Coronary artery (tissue), 2 donors: Measurements from ENCODE around the gene CBR4.
"Not testable (repeated sequence)": the region's sequence is repeated elsewhere in the genome, so short reads cannot be mapped to it uniquely, and the experiment has no call there.

Experiments
- DNase-seq: peaks from one replicate; pipeline ENCODE4 v3.0.0-alpha.2; 2017; ENCODE audit warnings: low spot score
- H3K27ac ChIP-seq, 2 donors: fragments of 200-600 bp; sonication (generic); one replicate each; pipeline ENCODE4 v1.5.1; 2016 to 2019
- H3K4me3 ChIP-seq: fragments of 200-600 bp; sonication (generic); 2 replicates; pipeline ENCODE4 v1.5.1; 2016; ENCODE audit warnings: mild to moderate bottlenecking, moderate library complexity
- TF ChIP-seq, protein P1 (sequence below): fragments of 200-600 bp; sonication (generic); IDR thresholded peaks from one replicate; pipeline ENCODE4 v1.5.1; 2019; ENCODE audit warnings: antibody characterized with exemption

The CBR4 gene

DNA sequence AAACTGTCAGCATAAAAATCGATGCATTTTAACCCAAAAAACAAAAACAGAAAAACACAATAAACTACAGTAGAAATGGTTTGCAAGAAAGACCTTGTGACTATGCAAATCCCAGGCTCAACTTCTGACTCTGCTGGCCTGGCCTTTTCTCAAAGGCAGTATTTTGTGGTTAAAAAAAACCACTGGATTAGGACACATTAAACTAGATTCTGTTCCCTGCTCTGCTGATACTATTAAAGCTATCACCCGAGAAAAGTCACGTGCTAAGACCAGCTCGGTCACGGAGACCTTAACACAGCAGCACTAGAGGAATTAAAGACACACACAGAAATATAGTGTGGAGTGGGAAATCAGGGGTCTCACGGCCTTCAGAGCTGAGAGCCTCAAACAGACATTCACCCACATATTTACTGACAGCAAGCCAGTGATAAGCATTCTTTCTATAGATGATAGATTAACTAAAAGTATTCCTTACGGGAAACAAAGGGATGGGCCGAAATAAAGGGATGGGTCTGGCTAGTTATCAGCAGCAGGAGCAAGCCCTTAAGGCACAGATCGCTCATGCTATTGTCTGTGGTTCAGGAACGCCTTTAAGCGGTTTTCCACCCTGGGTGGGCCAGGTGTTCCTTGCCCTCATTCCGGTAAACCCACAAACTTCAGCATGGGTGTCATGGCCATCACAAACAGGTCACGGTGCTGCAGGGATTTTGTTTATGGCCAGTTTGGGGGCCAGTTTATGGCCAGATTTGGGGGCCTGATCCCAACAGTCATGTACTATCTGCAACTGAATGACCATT, 16.1 kb downstream of the CBR4 start:
- DNase-seq, result no peak
- Histone ChIP-seq H3K27ac (no peak overlapping the region), H3K4me3 (no peak overlapping the region)
- TF ChIP-seq, protein P1, sequence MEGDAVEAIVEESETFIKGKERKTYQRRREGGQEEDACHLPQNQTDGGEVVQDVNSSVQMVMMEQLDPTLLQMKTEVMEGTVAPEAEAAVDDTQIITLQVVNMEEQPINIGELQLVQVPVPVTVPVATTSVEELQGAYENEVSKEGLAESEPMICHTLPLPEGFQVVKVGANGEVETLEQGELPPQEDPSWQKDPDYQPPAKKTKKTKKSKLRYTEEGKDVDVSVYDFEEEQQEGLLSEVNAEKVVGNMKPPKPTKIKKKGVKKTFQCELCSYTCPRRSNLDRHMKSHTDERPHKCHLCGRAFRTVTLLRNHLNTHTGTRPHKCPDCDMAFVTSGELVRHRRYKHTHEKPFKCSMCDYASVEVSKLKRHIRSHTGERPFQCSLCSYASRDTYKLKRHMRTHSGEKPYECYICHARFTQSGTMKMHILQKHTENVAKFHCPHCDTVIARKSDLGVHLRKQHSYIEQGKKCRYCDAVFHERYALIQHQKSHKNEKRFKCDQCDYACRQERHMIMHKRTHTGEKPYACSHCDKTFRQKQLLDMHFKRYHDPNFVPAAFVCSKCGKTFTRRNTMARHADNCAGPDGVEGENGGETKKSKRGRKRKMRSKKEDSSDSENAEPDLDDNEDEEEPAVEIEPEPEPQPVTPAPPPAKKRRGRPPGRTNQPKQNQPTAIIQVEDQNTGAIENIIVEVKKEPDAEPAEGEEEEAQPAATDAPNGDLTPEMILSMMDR, result no peak

DNA sequence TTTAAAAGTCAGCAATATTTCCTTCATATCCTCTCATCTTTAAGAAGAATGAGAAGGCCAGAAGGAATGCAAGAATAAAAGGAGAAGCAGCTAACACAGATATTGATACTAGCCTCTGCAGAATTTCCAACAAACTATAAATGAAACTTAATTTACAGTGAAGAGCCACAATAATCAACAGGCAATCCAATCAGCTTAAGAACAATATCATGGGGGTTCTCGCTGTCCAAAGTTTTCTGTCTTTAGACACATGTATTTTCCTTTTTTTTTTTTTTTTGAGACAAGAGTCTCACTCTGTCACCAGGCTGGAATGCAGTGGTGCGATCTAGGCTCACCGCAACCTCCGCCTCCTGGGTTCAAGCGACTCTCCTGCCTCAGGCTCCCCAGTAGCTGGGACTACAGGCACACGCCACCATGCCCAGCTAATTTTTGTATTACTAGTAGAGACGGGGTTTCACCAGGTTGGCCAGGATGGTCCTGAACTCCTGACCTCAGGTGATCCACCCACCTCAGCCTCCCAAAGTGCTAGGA, 17.0 kb downstream of the CBR4 start:
- not testable (repeated sequence) for H3K4me3 ChIP-seq, H3K27ac ChIP-seq, DNase-seq

DNA sequence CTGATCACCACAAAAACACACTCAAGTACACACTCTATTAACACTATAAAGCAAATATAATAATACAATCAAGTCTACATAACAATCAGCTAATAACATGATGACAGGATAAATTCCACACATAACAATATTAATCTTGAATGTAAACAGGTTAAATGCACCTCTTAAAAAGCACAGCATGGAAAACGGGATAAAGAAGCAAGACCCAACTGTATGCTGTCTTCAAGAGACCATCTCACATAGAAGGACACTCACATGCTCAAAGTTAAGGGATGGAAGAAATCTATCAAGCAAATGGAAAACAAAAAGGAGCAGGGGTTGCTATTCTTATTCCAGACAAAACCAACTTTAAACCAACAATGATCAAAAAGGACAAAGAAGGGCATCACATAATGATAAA, 28.1 kb downstream of the CBR4 start:
- TF ChIP-seq, protein P1, result no peak
- no peak for DNase-seq
- H3K4me3 ChIP-seq, result no peak overlapping the region
- H3K27ac ChIP-seq, result no peak overlapping the region

DNA sequence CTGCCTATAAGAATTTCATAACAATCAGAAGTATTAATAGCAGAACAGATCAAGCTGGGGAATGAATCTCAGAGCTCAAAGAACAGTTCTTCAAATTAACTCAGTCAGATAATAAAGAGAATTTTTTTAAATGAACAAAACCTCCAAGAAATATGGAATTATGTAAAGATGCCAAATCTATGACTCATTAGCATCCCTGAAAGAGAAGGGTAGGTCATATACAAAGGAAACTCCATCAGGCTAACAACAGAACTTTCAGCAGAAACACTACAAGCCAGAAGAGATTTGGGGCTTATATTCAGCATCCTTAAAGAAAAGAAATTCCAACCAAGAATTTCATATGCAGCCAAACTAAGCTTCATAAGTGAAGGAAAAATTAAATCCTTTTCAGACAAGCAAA, 28.6 kb downstream of the CBR4 start:
- TF ChIP-seq, protein P1, result no peak
- Histone ChIP-seq H3K4me3 (no peak overlapping the region), H3K27ac (no peak overlapping the region)
- no peak for DNase-seq

DNA sequence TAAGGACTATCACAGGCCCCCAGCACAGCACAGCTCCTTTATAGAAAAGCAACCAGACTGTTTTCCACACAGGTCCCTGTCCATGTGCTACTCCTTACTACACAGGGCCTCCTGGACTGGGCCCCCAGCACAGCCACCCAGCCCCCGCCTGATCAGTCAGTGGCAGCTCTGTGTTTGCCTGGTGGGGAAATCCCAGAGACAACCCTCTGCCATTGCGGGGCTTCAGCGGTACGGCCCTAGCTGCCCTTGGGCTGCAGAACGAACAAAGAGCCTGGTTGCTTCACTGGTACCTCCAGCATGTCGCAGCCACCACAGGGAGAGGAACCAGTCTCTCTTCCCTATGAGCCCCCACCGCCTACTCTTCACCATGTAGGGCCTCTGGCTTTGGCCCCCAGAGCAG, 30.7 kb downstream of the CBR4 start:
- TF ChIP-seq, protein P1, result no peak
- no peak for DNase-seq
- Histone ChIP-seq H3K4me3 (no peak overlapping the region), H3K27ac (no peak overlapping the region)

DNA sequence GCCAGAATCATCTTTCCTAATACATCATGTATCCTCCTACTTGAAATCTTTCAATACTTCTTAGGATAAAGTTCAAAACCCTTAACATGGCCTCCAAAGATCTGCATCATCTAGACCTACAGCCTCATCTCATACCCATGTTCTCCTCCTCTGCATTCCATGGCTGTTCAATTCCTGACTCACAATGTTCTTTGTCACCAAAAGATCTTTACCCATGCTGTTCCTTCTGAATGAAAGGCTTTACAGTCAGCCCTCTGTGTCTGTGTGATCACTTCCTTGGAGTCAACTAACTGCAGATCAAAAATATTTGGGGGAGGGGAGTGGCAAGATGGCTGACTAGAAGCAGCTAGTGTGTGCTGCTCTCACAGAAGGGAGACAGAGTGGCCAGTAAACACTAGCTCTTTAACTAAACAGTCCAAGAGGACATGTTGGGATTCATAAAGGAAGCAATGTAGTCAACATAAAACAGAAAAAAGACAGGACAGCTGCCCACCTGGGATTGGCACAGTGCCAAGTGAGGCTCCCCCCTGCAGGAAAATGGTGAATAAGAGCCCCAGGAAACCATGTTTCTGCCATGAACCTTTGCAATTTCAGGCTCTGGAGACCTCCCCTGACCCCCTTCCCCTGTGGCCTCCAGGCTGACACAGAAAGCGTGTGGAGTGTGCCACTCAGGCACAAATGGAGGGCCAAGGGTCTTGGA, 31.9 kb downstream of the CBR4 start:
- no peak overlapping the region for H3K27ac ChIP-seq
- TF ChIP-seq, protein P1, result no peak
- no peak for DNase-seq
- no peak overlapping the region for H3K4me3 ChIP-seq

DNA sequence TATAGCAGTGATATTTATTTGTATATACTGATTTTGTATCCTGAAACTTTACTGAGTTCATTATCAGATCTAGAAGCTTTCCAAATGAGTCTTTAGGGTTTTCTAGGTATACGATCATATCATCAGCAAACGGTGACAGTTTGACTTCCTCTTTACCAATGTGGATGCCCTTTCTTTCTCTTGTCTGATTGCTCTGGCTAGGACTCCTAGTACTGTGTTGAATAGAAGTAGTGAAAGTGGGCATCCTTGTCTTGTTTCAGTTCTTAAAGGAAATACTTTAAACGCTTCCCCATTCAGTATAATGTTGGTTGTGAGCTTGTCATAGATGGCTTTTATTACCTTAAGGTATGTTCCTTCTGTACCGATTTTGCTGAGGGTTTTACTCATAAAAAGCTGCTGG, 37.5 kb downstream of the CBR4 start:
- no peak for DNase-seq
- Histone ChIP-seq H3K27ac (no peak overlapping the region), H3K4me3 (no peak overlapping the region)
- TF ChIP-seq, protein P1, result no peak
